ENCODE data around the gene TMEM270.

TMEM270 gene

DNA sequence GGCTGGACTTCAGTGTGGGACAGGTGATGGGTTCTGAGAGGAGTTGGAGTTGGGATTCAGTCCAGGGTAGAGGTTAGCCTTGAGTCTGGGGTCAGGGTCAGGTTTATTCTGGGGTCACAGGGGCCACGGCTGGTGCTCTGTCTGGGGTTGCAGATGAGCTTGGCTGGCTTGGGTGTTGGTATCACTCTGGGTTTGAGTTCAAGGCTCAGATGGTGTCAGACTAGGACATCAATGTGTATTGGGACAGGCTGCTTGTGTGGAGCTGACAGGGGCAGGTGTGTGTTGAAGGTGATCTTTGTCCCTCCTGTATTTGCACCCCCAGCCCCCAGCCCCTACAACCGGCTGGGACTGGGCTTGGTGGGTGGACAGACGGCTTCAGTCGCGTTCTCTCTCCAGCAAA lies 26.8 kb downstream of the TMEM270 start:
- DNase-seq (ENCODE audit: low spot score): no peak

GRCh38 chr7:73888959-73889358 lies 28.0 kb downstream of the TMEM270 start:
- no peak for DNase-seq (ENCODE audit: low spot score)

GRCh38 chr7:73890555-73891147 lies 29.7 kb downstream of the TMEM270 start:
- no peak for DNase-seq (ENCODE audit: low spot score)

DNA sequence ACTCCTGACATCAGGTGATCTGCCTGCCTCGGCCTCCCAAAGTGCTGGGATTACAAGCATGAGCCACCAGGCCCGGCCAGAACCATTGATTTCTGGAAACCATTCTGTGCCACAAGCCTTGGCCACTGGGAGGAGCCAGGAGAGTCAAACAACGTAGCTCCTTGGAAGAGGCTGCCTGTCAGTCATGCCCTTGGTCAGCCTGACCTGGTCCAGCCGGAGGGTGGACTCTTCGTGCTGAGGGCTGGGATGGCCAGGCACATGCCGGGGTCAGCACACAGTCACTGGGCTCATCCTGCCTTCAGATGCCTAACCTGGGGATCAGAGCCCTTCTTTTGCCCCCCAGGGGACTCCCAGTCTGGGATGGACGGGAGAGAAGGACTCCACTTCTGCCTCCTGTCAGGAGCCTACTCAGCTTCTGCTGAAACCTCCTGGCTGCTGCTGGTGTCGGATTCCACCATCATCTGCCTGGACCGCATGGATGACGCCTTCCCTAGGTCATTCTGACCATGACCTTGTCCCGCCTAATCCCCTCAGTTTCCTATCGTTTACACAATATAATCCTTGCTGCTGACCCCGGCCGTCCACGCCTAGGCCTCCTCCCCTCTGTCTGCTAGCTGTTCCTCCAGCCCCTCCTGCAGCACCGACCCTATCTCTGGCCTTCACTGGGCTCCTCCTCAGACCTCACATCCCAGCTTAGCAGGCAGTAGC lies 30.4 kb downstream of the TMEM270 start:
- no peak for DNase-seq (ENCODE audit: low spot score)

- DNase-seq (ENCODE audit: low spot score): no peak
Measured at GRCh38 chr7:73892003-73892999, 31.3 kb downstream of the TMEM270 start.

- no peak for DNase-seq (ENCODE audit: low spot score)
Measured at GRCh38 chr7:73893342-73894101, 32.6 kb downstream of the TMEM270 start.

- no peak for DNase-seq (ENCODE audit: low spot score)
Measured at GRCh38 chr7:73894166-73894565, 33.2 kb downstream of the TMEM270 start.

DNA sequence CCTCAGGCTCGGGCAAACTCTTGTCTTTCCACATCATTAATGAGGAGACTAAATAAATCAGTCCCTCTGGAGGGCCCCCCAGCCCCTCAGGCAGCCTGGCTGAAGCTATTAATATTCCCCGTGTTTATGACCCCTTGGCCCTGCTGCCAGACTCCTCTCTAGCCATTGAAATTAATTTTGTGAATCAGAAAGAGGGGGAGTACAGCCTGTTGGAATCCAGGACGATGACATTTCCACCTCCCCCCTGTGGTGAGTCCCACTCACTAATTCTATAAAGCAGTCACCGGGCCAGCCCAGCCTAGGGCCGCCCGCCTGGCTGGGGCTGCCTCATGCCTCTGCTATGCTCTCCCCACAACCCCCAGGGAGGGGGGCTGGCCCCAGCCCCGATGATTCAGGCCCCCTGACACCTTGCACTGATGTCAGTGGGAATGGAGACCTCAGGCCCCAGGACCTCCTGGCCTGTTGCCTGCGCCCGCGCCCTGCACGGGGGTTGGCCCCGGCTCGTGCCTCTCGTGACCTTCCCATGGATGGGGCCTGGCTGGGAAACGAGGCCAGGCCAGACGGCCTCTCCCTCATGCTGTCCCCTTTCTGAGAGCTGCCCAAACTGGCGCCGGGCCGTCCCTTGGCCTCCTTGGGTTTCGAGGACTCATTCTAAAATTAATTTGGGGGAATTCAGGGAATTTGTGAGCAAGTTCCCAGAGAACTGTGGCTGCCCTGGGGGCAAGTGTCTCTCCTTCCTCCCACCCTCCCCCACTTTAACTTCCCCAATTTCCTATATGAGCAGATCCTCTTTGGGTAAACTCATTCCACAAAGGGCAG lies 34.0 kb downstream of the TMEM270 start:
- DNase-seq (ENCODE audit: low spot score): no peak

DNA sequence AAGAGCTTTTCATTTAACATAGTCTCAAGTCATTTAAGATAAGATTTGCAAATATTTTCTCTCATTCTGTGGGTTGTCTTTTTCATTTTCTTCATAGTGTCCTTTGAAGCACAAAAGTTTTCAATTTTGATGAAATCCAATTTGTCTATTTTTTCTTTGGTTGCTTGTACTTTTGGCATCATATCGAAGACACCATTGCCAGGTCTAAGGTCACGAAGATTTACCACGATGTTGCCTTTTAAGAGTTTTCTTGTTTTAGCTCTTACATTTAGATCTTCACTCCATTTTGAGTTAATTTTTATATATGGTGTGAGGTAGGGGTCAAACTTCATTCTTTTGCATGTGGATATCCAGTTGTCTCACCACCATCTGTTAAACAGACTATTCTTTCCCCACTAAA lies 34.7 kb downstream of the TMEM270 start:
- DNase-seq (ENCODE audit: low spot score): no peak

- no peak for DNase-seq (ENCODE audit: low spot score)
Measured at GRCh38 chr7:73896454-73896853, 35.5 kb downstream of the TMEM270 start.

DNA sequence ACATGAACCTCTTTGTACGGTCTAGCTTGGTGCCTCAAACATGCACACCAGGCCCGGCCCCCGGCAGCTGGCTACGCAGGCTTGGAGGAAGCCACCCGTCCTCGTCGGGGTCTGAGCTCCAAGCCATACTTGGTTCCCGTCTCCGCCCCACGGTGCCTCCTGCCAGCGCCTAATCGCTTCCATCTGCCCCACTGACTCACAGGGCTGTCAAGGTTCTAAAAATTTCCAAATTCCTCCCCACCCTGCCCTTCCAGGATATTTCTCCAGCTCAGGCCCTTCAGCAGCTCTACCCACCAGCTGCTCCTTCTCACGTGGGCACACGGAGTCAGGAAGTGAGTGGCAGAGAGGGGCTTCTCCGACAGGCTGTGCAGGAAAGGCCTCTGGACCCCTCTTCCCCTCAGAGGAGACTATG lies 38.8 kb downstream of the TMEM270 start:
- no peak for DNase-seq (ENCODE audit: low spot score)

DNA sequence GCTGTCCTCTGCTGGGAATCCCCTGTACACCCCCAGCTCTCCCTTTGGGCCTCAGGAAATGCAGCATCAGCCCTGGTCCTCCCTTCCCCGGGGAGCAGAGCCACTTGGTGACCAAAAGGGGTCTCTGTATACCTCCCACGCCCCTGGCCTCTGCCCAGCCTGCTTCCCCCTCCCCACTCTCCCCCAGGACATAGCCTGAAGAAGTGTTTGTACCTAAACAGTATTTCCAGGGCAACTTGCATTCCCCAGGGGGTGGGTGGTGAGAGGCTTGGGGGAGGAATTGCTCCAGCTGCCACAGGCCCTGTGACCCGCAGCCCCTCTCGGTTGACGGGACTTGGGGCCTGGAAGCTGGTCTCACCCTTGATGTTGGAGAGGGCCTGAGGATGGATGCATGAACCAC lies 39.3 kb downstream of the TMEM270 start:
- no peak for DNase-seq (ENCODE audit: low spot score)

GRCh38 chr7:73901231-73901822 lies 40.4 kb downstream of the TMEM270 start:
- no peak for DNase-seq (ENCODE audit: low spot score)

GRCh38 chr7:73901823-73902597 lies 41.1 kb downstream of the TMEM270 start:
- no peak for DNase-seq (ENCODE audit: low spot score)

DNA sequence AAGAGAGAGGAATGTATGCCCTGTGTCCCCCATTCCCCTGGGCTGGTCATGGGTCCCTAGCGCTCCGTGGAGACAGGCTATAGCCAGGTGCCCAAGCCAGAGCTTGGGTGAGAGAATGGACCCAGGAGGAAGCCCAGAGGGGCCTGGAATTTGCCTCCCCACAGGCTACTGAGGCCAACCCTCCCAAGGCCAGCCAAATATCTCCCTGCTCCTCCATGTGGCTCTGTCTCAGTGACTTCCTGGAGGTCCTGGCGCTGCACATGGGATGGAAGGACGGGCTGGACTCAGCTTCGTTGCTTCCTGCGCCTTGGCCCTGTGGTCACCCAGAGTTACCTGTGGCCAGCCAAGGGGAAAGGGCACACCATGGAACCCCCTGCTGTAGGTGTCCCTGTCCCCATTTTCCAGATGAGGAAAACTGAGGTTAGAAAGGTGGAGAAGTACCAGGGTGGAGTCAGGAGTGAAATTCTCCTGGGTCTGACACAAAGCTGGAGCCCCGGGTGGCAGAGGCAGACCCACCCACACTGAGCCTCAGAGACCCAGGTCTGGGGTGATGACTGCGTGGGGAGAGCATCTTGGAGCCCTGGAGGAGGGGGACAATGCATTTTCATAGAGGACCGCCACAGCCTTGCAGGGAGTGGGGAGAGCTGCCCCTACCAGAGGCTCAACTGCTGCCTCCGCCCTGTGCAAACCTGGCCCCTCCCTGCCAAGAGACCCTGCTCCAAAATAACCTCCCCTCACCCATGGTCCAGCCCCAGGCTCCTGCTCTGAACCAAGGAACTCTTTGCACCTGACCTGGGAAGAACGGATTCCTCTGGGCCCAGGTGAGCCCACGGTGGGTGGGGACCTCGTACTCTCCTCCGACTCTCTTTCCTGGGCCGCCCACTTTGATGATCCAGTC lies 42.6 kb downstream of the TMEM270 start:
- peak; percentile 24 for DNase-seq (ENCODE audit: low spot score)

GRCh38 chr7:73904219-73905137 lies 43.5 kb downstream of the TMEM270 start:
- DNase-seq (ENCODE audit: low spot score): peak; percentile 30

DNA sequence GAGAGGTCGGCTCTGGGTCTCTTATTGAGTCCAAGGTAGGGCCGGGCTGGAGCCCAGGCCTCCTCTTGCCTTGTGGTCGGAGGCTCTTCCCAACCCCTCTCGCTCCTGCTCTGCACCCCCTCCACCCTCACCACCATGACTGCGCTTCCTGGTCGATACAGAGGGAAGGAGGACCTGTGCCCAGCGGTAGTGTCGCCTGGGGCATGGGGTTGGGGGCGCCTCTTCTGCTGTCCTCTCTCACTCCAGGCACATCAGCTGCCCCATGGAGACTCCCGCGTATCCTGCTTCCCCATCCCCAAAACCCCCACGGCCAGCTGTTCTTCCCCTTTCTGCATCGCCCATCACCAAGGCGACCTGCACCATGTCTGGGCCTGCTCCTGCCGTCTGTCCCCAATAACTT lies 44.4 kb downstream of the TMEM270 start:
- peak; percentile 24 for DNase-seq (ENCODE audit: low spot score)

DNA sequence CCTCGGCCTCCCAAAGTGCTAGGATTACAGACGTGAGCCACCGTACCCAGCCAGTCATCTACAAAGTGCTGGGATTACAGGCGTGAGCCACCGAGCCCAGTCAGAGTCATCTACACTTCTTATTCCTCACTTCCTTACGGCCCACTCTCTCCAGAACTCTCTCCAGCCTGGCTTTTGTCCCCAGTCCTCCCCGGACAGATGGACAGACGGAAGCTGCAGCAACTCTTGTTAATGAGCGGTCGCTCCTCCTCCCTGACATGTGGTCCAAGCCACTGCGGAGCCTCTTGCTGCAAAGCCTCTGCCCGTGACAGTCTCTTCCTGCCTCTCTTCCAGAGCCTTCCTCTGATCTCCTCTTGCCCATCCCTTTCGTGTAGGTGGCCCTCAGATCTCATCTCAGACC lies 45.9 kb downstream of the TMEM270 start:
- peak; percentile 14 for DNase-seq (ENCODE audit: low spot score)

All from D341Med (cell line).